Adrenal gland (tissue), 12 donors: Measurements from ENCODE around the gene WBP1L. TPM values are rescaled to one million over a fixed set of nuclear protein-coding genes. Genes with fewer than 3 reads are reported as not detected.

Experiments used
- DNase-seq, 7 donors: peaks; one replicate each; pipeline ENCODE4 v3.0.0-alpha.2; 2019 to 2020
- H3K27ac ChIP-seq, 5 donors: fragments of 200-600 bp; sonication (generic) in 4 of 5; 1 replicate in 3 of 5; 2 replicates in 2 of 5; pipeline versions ENCODE4 v1.5.1 to v1.8.0; 2016 to 2020; ENCODE audit warnings: mild to moderate bottlenecking in 1 of 5
- H3K27me3 ChIP-seq: fragments of 200-600 bp; 2 replicates; pipeline ENCODE4 v1.8.0; 2021
- H3K36me3 ChIP-seq, 2 donors: fragments of 200-600 bp; replicated peaks in 1 of 2; 1 replicate in 1 of 2; 2 replicates in 1 of 2; pipeline versions ENCODE4 v1.5.1 to v1.8.0; 2018 to 2022
- H3K4me1 ChIP-seq, 2 donors: fragments of 200-600 bp; replicated peaks in 1 of 2; 1 replicate in 1 of 2; 2 replicates in 1 of 2; pipeline versions ENCODE4 v1.5.1 to v1.8.0; 2018 to 2021
- H3K4me3 ChIP-seq, 4 donors: fragments of 200-600 bp; sonication (generic) in 3 of 4; one replicate each; pipeline ENCODE4 v1.5.1; 2016 to 2018
- H3K9me3 ChIP-seq, 3 donors: fragments of 200-600 bp; sonication (generic) in 1 of 3; replicated peaks in 1 of 3; 1 replicate in 2 of 3; 2 replicates in 1 of 3; pipeline versions ENCODE4 v1.5.1 to v1.8.0; 2016 to 2021
- POLR2A ChIP-seq, 2 donors: fragments of 450-650 bp; IDR thresholded peaks; one replicate each; pipeline ENCODE4 v1.6.1; 2017; ENCODE audit warnings: antibody characterized with exemption in 2 of 2, mild to moderate bottlenecking in 2 of 2, moderate library complexity in 1 of 2
- WGBS, 4 donors: extraction: QIAGEN DNeasy Blood & Tissue Kit in 2 of 4; methylation state at CpG; one replicate each; pipeline versions ENCODE4 v1.1.5 to v1.1.7; 2013 to 2017; 5-methylcytosine and 5-hydroxymethylcytosine counted together
- intact Hi-C, 2 donors: fragments of 100-400 bp; cut with DNase I; formaldehyde crosslinking; loops; one replicate each; pipeline versions ENCODE4 v1.14.1 to v1.15.0; 2022 to 2023
- polyA plus RNA-seq, 3 donors: library from polyadenylated mRNA; stranded (reverse); fragments of 200-250 nt in 2 of 3; fragments of 350-450 nt in 1 of 3; fragmentation: Illumina TruSeq in 1 of 3; extraction: RNeasy Lipid Tissue Mini Kit (QIAGEN cat#74804) in 1 of 3; gene quantifications; one replicate each; pipeline ENCODE4 v1.2.3, GENCODE V29; 2013 to 2014
- total RNA-seq, 9 donors: library from RNA; depleted of rRNA in 4 of 9; stranded (reverse); fragments of >200 nt in 4 of 9; fragments of 120-200 nt in 1 of 9; fragmentation: NEBNext Ultra II Directional in 1 of 9; extraction: Animal tissue kit (Norgen Biotek cat#: 25700) in 1 of 9; gene quantifications; one replicate each; pipeline versions ENCODE4 v1.1.0 to v1.2.4, GENCODE V29; 2013 to 2023
- TF ChIP-seq, protein P1 (sequence below), 6 experiments: fragments of 450-650 bp in 4 of 6; fragments of 200-600 bp in 2 of 6; sonication (generic) in 1 of 6; IDR thresholded peaks; 1 replicate in 5 of 6; 2 replicates in 1 of 6; pipeline versions ENCODE4 v1.5.1 to v1.8.0; 2016 to 2021; ENCODE audit warnings: antibody characterized with exemption in 6 of 6, mild to moderate bottlenecking in 2 of 6, moderate library complexity in 1 of 6
- donor health status: healthy with polysubstance abuse.
- donor health status: Bipolar disorder and iron deficiency.
- donor health status: DM: yes; HTN: yes; CAD: no.
- donor health status: DM: no; HTN: no; CAD: no.
- donor health status: DM: no; HTN: no; CAD: no.
- donor health status: DM: yes; HTN: yes; CAD: no.

Gene WBP1L
- total and polyA plus RNA-seq, 12 donors = 38.5 to 231 (median 107) TPM

DNA sequence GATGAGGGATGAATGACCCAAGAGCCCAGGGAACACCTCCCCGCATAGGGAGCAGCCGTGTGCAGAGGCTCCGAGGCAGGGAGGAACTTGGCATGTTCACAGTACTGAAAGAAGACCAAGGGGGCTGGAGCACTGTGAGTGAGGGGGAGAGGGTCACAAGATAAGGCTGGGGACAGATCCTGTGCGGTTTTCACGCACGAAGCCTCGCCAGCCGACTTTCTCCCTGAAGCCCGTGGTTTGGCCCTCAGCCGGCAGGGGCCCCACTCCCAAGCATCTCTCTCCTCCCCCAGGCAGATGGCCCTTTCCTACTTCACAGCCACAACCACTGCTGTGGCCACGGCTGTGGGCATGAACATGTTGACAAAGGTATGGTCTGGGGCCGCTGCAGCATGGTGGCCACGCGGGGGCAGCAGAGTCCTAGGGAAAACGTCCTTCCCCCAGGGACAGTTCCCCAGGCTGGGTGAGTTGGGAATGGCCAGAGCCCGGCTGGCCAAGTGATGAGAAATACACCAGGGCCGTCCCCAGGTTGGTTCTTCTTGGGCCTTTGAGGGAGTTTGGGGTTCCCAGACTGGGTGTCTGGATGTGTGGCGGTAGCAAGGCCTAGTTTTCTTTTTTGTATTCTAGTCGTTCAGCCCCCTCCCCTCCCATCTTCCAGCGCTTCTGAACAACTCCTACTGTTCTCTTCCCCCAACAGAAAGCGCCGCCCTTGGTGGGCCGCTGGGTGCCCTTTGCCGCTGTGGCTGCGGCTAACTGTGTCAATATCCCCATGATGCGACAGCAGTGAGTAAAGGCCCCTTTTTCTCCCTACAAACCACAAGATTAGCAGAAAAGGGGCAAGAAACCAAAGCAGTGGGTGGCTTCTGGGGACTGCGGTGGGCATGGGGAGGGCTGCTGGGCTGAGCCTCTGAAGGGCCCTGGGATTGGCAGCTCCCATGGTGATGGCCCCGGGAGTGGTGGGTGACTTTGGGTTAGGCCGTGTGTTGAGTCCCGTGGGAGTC lies 14.4 kb upstream of the WBP1L start:
- 44 to 54% (median 48%) methylated on average over 26 to 30 of the region's 30 CpGs for WGBS, 4 donors
- H3K4me1 ChIP-seq = peaks cover 0 to 25% of the 10 kb centered on the region in 2 donors
- peak; percentile 89 to 96 (median 93) for DNase-seq
- peak overlapping the region in 1 of 5 donors; percentile 49 for H3K27ac ChIP-seq
- no peak overlapping the region for H3K4me3 ChIP-seq
- peaks cover 0 to 11% of the 10 kb centered on the region in 2 donors for H3K36me3 ChIP-seq
- intact Hi-C loops = loop anchor here (5.0 to 10.0 kb wide), 4 partner anchors 95 to 335 kb away; no protein-coding TSS in a partner anchor
- no peaks in the 10 kb centered on the region for H3K9me3 ChIP-seq
- H3K27me3 ChIP-seq = no peaks in the 10 kb centered on the region
- TF ChIP-seq POLR2A (IDR thresholded peaks at IDR 0.05) = no peak
- TF ChIP-seq, protein P1, sequence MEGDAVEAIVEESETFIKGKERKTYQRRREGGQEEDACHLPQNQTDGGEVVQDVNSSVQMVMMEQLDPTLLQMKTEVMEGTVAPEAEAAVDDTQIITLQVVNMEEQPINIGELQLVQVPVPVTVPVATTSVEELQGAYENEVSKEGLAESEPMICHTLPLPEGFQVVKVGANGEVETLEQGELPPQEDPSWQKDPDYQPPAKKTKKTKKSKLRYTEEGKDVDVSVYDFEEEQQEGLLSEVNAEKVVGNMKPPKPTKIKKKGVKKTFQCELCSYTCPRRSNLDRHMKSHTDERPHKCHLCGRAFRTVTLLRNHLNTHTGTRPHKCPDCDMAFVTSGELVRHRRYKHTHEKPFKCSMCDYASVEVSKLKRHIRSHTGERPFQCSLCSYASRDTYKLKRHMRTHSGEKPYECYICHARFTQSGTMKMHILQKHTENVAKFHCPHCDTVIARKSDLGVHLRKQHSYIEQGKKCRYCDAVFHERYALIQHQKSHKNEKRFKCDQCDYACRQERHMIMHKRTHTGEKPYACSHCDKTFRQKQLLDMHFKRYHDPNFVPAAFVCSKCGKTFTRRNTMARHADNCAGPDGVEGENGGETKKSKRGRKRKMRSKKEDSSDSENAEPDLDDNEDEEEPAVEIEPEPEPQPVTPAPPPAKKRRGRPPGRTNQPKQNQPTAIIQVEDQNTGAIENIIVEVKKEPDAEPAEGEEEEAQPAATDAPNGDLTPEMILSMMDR (IDR thresholded peaks at IDR 0.05) = peak; percentile 88 to 98 (median 94)

DNA sequence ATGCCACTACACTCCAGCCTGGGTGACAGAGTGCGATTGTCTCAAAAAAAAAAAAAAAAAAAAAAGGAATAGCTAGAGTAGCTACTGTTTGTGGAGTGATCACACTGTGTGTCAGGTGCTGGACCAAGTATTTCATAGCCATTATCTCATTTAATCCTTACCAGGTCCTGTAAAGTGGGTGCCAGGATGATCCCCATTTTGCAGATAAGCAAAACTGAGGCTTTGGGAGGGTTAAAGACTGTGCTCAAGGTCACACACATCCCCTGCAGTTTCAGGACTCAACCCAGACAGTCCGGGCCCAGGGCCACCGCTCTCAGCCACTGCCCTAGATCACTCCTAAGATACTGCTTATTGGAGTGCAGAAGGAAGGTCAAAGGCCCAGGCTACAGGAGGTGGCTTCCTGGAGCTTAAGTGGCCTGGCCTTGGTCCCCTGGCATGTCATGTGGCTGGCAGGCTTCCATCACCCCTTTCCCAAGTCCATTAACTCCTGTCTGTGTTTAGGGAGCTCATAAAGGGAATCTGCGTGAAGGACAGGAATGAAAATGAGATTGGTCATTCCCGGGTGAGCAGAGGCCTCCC lies 12.4 kb upstream of the WBP1L start:
- WGBS, 4 donors = 39 to 55% (median 48%) methylated on average over 3 to 5 of the region's 5 CpGs
- Histone ChIP-seq H3K27me3 (no peaks in the 10 kb centered on the region), H3K36me3 (peaks cover 0 to 11% of the 10 kb centered on the region in 2 donors), H3K27ac (peak overlapping the region in 2 of 5 donors; percentile 26 to 54), H3K9me3 (no peaks in the 10 kb centered on the region), H3K4me1 (peaks cover 0 to 25% of the 10 kb centered on the region in 2 donors), H3K4me3 (no peak overlapping the region)
- peak; percentile 51 to 81 (median 74) for DNase-seq
- intact Hi-C loops = loop anchor here (5.0 to 10.0 kb wide), 2 partner anchors 93 to 166 kb away; no protein-coding TSS in a partner anchor
- TF ChIP-seq POLR2A (IDR thresholded peaks at IDR 0.05) = no peak
- TF ChIP-seq, protein P1 (IDR thresholded peaks at IDR 0.05) = no peak

DNA sequence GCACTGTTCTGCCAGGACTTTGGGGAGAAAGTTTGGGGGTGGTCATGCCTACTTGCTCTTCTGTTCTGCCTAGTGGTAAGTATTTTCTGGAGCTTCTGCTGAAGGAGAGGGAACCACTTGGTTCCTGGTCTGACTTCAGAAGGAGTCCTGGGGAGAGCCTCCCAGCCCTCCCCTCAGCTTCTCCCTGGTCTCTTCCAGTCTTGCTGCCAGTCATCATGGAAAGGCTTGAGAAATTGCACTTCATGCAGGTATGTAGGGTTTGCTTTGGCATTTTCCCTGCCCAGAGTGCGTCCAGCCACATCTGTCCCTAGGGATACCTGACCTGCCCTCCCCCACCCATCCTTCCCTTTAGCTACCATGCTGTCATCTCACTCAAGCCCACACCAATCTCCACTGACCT lies 11.1 kb upstream of the WBP1L start:
- H3K36me3 ChIP-seq = peaks cover 0 to 4% of the 10 kb centered on the region in 2 donors
- H3K4me3 ChIP-seq = no peak overlapping the region
- H3K27me3 ChIP-seq = no peaks in the 10 kb centered on the region
- no peaks in the 10 kb centered on the region for H3K9me3 ChIP-seq
- DNase-seq = no peak
- peaks cover 0 to 18% of the 10 kb centered on the region in 2 donors for H3K4me1 ChIP-seq
- intact Hi-C loops = loop anchor here (5.0 to 10.0 kb wide), 2 partner anchors 92 to 165 kb away; no protein-coding TSS in a partner anchor
- no peak overlapping the region for H3K27ac ChIP-seq
- 0 to 89% (median 63%) methylated on average over 1 of the region's 1 CpG; no CpG with 5 or more reads in 1 of the 4 donors for WGBS, 4 donors
- no peak for TF ChIP-seq POLR2A (IDR thresholded peaks at IDR 0.05)

DNA sequence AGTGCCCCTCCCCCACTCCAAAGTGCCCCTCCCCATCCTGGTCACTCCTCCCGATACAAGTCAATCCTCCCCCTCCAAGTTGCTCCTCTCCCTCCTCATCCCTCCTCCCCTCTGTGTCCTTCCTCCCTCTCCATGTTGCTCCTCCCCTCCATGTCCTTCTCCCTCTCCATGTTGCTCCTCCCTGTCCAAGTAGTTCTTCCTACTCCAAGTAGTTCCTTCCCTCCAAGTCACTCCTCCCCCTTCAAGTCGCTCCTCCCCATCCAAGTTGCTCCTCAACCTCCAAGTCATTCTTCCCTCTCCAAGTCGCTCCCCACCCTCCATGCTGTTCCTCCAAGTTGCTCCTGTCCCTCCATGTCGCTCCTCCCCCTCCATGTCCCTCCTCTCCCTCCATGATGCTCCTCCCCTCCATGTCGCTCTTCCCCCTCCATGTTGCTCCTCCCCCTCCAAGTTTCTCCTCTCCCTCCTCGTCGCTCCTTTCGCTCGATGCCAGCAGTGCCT lies 8.6 kb upstream of the WBP1L start:
- Histone ChIP-seq H3K4me1 (peaks cover 0 to 10% of the 10 kb centered on the region in 2 donors), H3K27me3 (no peaks in the 10 kb centered on the region), H3K36me3 (peaks cover 0 to 4% of the 10 kb centered on the region in 2 donors), H3K4me3 (no peak overlapping the region), H3K27ac (no peak overlapping the region), H3K9me3 (no peaks in the 10 kb centered on the region)
- WGBS, 4 donors = 81 to 87% (median 85%) methylated on average over 9 of the region's 9 CpGs
- TF ChIP-seq, protein P1 (IDR thresholded peaks at IDR 0.05) = no peak
- TF ChIP-seq POLR2A (IDR thresholded peaks at IDR 0.05) = no peak
- no peak for DNase-seq
- intact Hi-C loops = loop anchor here (10.0 kb wide), 1 partner anchor 90 kb away; no protein-coding TSS in a partner anchor
